Karpas-422 (cell line): ENCODE measurements around the gene KIF1B. TPM values are rescaled to one million over a fixed set of nuclear protein-coding genes. Genes with fewer than 3 reads are reported as not detected.

Experiments
- DNase-seq: peaks from one replicate; pipeline ENCODE4 v3.0.0-alpha.2; 2015
- H2AFZ ChIP-seq: fragments of 200-600 bp; sonication (generic); 2 replicates; pipeline ENCODE4 v1.6.1; 2014; ENCODE audit warnings: antibody characterized with exemption, low read length, mixed read lengths
- H3K27ac ChIP-seq: fragments of 200-600 bp; sonication (generic); 2 replicates; pipeline ENCODE4 v1.5.1; 2014; ENCODE audit warnings: mild to moderate bottlenecking, low read length, moderate library complexity
- H3K27me3 ChIP-seq: fragments of 200-600 bp; sonication (generic); 2 replicates; pipeline ENCODE4 v1.6.1; 2014; ENCODE audit warnings: low read length, mixed read lengths
- H3K36me3 ChIP-seq: fragments of 200-600 bp; sonication (generic); 2 replicates; pipeline ENCODE4 v1.6.1; 2014; ENCODE audit warnings: low read length, mixed read lengths; ENCODE audit not compliant: insufficient read depth
- H3K4me1 ChIP-seq: fragments of 200-600 bp; sonication (generic); 2 replicates; pipeline ENCODE4 v1.6.1; 2014; ENCODE audit warnings: mild to moderate bottlenecking, low read length, mixed read lengths
- H3K4me2 ChIP-seq: fragments of 200-600 bp; sonication (generic); 2 replicates; pipeline ENCODE4 v1.6.1; 2014; ENCODE audit warnings: low read length, low read depth, mild to moderate bottlenecking; ENCODE audit not compliant: poor library complexity, severe bottlenecking
- H3K4me3 ChIP-seq: fragments of 200-600 bp; sonication (generic); 2 replicates; pipeline ENCODE4 v1.5.1; 2014; ENCODE audit warnings: mild to moderate bottlenecking, antibody characterized with exemption, low read length, mixed read lengths
- H3K79me2 ChIP-seq: fragments of 200-600 bp; sonication (generic); 2 replicates; pipeline ENCODE4 v1.6.1; 2014; ENCODE audit warnings: mild to moderate bottlenecking, low read length, mixed read lengths
- H3K9ac ChIP-seq: fragments of 200-600 bp; sonication (generic); 2 replicates; pipeline ENCODE4 v1.6.0; 2014; ENCODE audit warnings: low read length
- H3K9me2 ChIP-seq: fragments of 200-600 bp; sonication (generic), shearing (Covaris generic); replicated peaks from 2 replicates; pipeline ENCODE4 v1.6.0; 2014; ENCODE audit warnings: mild to moderate bottlenecking, low read length, moderate library complexity; ENCODE audit not compliant: insufficient read depth
- H3K9me3 ChIP-seq: fragments of 300-700, 200-600 bp; sonication (generic); 2 replicates; pipeline ENCODE4 v1.6.1; 2014; ENCODE audit warnings: low read length, mixed read lengths
- H4K20me1 ChIP-seq: fragments of 200-600 bp; sonication (generic); 2 replicates; pipeline ENCODE4 v1.6.1; 2014; ENCODE audit warnings: mild to moderate bottlenecking, antibody characterized with exemption, low read length, low read depth; ENCODE audit not compliant: insufficient read depth
- total RNA-seq: library from RNA; depleted of rRNA; stranded (reverse); fragments of >200 nt; shearing (Covaris generic); gene quantifications from 2 replicates; pipeline ENCODE4 v1.2.3, GENCODE V29; 2014; ENCODE audit warnings: low replicate concordance

Gene KIF1B
- total RNA-seq, 1 experiment from 2014 or later, result 3.7 TPM

- Histone ChIP-seq H3K27ac (no peak overlapping the region), H2AFZ (no peak overlapping the region), H3K4me2 (no peak overlapping the region), H3K9ac (no peak overlapping the region), H4K20me1 (no peaks in the 10 kb centered on the region), H3K27me3 (no peaks in the 10 kb centered on the region), H3K36me3 (no peaks in the 10 kb centered on the region), H3K9me3 (no peaks in the 10 kb centered on the region), H3K9me2 (no peaks in the 10 kb centered on the region), H3K4me3 (no peak overlapping the region), H3K4me1 (peaks cover 4% of the 10 kb centered on the region; the same call in 1 of the 2 replicates), H3K79me2 (no peaks in the 10 kb centered on the region)
- DNase-seq, result no peak
Measured at GRCh38 chr1:10304295-10304694, 93.9 kb downstream of the KIF1B start.

- H3K27me3 ChIP-seq, result no peaks in the 10 kb centered on the region
- no peak overlapping the region for H3K9ac ChIP-seq
- no peaks in the 10 kb centered on the region for H3K36me3 ChIP-seq
- H3K9me3 ChIP-seq, result no peaks in the 10 kb centered on the region
- DNase-seq, result no peak
- H3K4me1 ChIP-seq, result no peaks in the 10 kb centered on the region
- H2AFZ ChIP-seq, result no peak overlapping the region
- H3K9me2 ChIP-seq, result no peaks in the 10 kb centered on the region
- no peak overlapping the region for H3K4me3 ChIP-seq
- no peaks in the 10 kb centered on the region for H4K20me1 ChIP-seq
- H3K79me2 ChIP-seq, result no peaks in the 10 kb centered on the region
- no peak overlapping the region for H3K4me2 ChIP-seq
- no peak overlapping the region for H3K27ac ChIP-seq
Measured at GRCh38 chr1:10306435-10306834, 96.1 kb downstream of the KIF1B start.

- Histone ChIP-seq H3K9ac (no peak overlapping the region), H3K36me3 (no peaks in the 10 kb centered on the region), H2AFZ (no peak overlapping the region), H3K27me3 (no peaks in the 10 kb centered on the region), H3K27ac (no peak overlapping the region), H3K4me2 (no peak overlapping the region), H4K20me1 (no peaks in the 10 kb centered on the region), H3K9me3 (no peaks in the 10 kb centered on the region), H3K4me3 (no peak overlapping the region), H3K9me2 (no peaks in the 10 kb centered on the region), H3K4me1 (no peaks in the 10 kb centered on the region), H3K79me2 (no peaks in the 10 kb centered on the region)
- no peak for DNase-seq
Measured at GRCh38 chr1:10308001-10308400, 97.6 kb downstream of the KIF1B start.

- no peaks in the 10 kb centered on the region for H3K27me3 ChIP-seq
- H3K36me3 ChIP-seq, result no peaks in the 10 kb centered on the region
- no peak overlapping the region for H3K27ac ChIP-seq
- H2AFZ ChIP-seq, result no peak overlapping the region
- no peak overlapping the region for H3K4me2 ChIP-seq
- no peaks in the 10 kb centered on the region for H3K9me2 ChIP-seq
- H3K9me3 ChIP-seq, result no peaks in the 10 kb centered on the region
- no peaks in the 10 kb centered on the region for H4K20me1 ChIP-seq
- DNase-seq, result no peak
- H3K4me3 ChIP-seq, result no peak overlapping the region
- no peak overlapping the region for H3K9ac ChIP-seq
- no peaks in the 10 kb centered on the region for H3K4me1 ChIP-seq
- H3K79me2 ChIP-seq, result no peaks in the 10 kb centered on the region
Measured at GRCh38 chr1:10309243-10310011, 99.1 kb downstream of the KIF1B start.

GRCh38 chr1:10316752-10317151, 106.4 kb downstream of the KIF1B start:
- Histone ChIP-seq H3K27me3 (no peaks in the 10 kb centered on the region), H4K20me1 (no peaks in the 10 kb centered on the region)

GRCh38 chr1:10319750-10320149, 109.4 kb downstream of the KIF1B start:
- no peaks in the 10 kb centered on the region for H3K9me3 ChIP-seq
- no peak overlapping the region for H3K4me2 ChIP-seq
- no peaks in the 10 kb centered on the region for H3K79me2 ChIP-seq
- no peak overlapping the region for H3K9ac ChIP-seq
- H3K4me3 ChIP-seq, result no peak overlapping the region
- no peaks in the 10 kb centered on the region for H3K36me3 ChIP-seq
- H4K20me1 ChIP-seq, result no peaks in the 10 kb centered on the region
- H3K9me2 ChIP-seq, result no peaks in the 10 kb centered on the region
- H3K27ac ChIP-seq, result no peak overlapping the region
- no peaks in the 10 kb centered on the region for H3K27me3 ChIP-seq
- DNase-seq, result no peak
- no peak overlapping the region for H2AFZ ChIP-seq
- H3K4me1 ChIP-seq, result peaks cover 4% of the 10 kb centered on the region; the same call in 1 of the 2 replicates

More at GRCh38 chr1:10316752-10317151, 106.4 kb downstream of the KIF1B start:
- Histone ChIP-seq H3K9me3 (no peaks in the 10 kb centered on the region), H3K9ac (no peak overlapping the region), H3K4me1 (peaks cover 4% of the 10 kb centered on the region; the same call in 1 of the 2 replicates), H3K36me3 (no peaks in the 10 kb centered on the region), H3K4me3 (no peak overlapping the region), H3K27ac (no peak overlapping the region), H2AFZ (no peak overlapping the region), H3K9me2 (no peaks in the 10 kb centered on the region), H3K4me2 (no peak overlapping the region), H3K79me2 (no peaks in the 10 kb centered on the region)
- no peak for DNase-seq

GRCh38 chr1:10320336-10320735, 110.0 kb downstream of the KIF1B start:
- H3K27ac ChIP-seq, result no peak overlapping the region
- H3K9me2 ChIP-seq, result no peaks in the 10 kb centered on the region
- no peaks in the 10 kb centered on the region for H3K27me3 ChIP-seq
- H3K36me3 ChIP-seq, result no peaks in the 10 kb centered on the region
- no peak overlapping the region for H3K4me3 ChIP-seq
- H3K4me1 ChIP-seq, result peaks cover 4% of the 10 kb centered on the region; the same call in 1 of the 2 replicates
- no peak overlapping the region for H3K9ac ChIP-seq
- no peak for DNase-seq
- no peaks in the 10 kb centered on the region for H3K79me2 ChIP-seq
- H4K20me1 ChIP-seq, result no peaks in the 10 kb centered on the region
- no peak overlapping the region for H2AFZ ChIP-seq
- H3K4me2 ChIP-seq, result no peak overlapping the region
- H3K9me3 ChIP-seq, result no peaks in the 10 kb centered on the region

- no peaks in the 10 kb centered on the region for H3K36me3 ChIP-seq
- DNase-seq, result no peak
- H3K27ac ChIP-seq, result no peak overlapping the region
- no peak overlapping the region for H3K9ac ChIP-seq
- no peaks in the 10 kb centered on the region for H4K20me1 ChIP-seq
- H3K9me2 ChIP-seq, result no peaks in the 10 kb centered on the region
- H3K4me1 ChIP-seq, result peaks cover 4% of the 10 kb centered on the region; the same call in 1 of the 2 replicates
- no peaks in the 10 kb centered on the region for H3K79me2 ChIP-seq
- H3K9me3 ChIP-seq, result no peaks in the 10 kb centered on the region
- no peak overlapping the region for H3K4me3 ChIP-seq
- H3K27me3 ChIP-seq, result no peaks in the 10 kb centered on the region
- H2AFZ ChIP-seq, result no peak overlapping the region
- no peak overlapping the region for H3K4me2 ChIP-seq
Measured at GRCh38 chr1:10322821-10323220, 112.5 kb downstream of the KIF1B start.
